ENCODE measurements around the gene PRKCQ. TPM values are rescaled to one million over a fixed set of nuclear protein-coding genes. Genes with fewer than 3 reads are reported as not detected.

The PRKCQ gene
- polyA plus RNA-seq, 1 donor (not counting 4 experiments of a cell fraction or from before 2014, with no cell fraction given) = 7.5 TPM

- TF ChIP-seq, protein P1, sequence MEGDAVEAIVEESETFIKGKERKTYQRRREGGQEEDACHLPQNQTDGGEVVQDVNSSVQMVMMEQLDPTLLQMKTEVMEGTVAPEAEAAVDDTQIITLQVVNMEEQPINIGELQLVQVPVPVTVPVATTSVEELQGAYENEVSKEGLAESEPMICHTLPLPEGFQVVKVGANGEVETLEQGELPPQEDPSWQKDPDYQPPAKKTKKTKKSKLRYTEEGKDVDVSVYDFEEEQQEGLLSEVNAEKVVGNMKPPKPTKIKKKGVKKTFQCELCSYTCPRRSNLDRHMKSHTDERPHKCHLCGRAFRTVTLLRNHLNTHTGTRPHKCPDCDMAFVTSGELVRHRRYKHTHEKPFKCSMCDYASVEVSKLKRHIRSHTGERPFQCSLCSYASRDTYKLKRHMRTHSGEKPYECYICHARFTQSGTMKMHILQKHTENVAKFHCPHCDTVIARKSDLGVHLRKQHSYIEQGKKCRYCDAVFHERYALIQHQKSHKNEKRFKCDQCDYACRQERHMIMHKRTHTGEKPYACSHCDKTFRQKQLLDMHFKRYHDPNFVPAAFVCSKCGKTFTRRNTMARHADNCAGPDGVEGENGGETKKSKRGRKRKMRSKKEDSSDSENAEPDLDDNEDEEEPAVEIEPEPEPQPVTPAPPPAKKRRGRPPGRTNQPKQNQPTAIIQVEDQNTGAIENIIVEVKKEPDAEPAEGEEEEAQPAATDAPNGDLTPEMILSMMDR (optimal IDR thresholded peaks at IDR 0.05 in 1 of 3, IDR thresholded peaks at IDR 0.05 in 1 of 3, conservative IDR thresholded peaks at IDR 0.05 in 1 of 3; ENCODE audit: extremely low read depth in 1 of 3, insufficient read depth in 2 of 3, low read length in 3 of 3) = no peak
- TF ChIP-seq EZH2 (IDR thresholded peaks at IDR 0.05; ENCODE audit: low read length) = no peak
- H3K4me1 ChIP-seq (ENCODE audit: control insufficient read depth, extremely low read depth, insufficient read depth, low read length) = peaks cover 11% of the 10 kb centered on the region
- H3K27ac ChIP-seq (ENCODE audit: control insufficient read depth, insufficient read depth, low read length) = no peak overlapping the region
- no peaks in the 10 kb centered on the region for H3K9me1 ChIP-seq (ENCODE audit: control insufficient read depth, extremely low read depth, insufficient read depth, low read length)
- no peak overlapping the region for H3K4me3 ChIP-seq (ENCODE audit: control insufficient read depth in 2 of 3, extremely low read depth in 1 of 3, insufficient read depth in 2 of 3, low read depth in 1 of 3, low read length in 3 of 3)
- no peak overlapping the region for H2AFZ ChIP-seq (ENCODE audit: control insufficient read depth, low read length)
- no peak overlapping the region for H3K9ac ChIP-seq (ENCODE audit: control insufficient read depth, extremely low read depth, insufficient read depth, low read length)
- no peaks in the 10 kb centered on the region for H3K27me3 ChIP-seq (ENCODE audit: control insufficient read depth, extremely low read depth, insufficient read depth, low read length)
- H3K9me3 ChIP-seq (ENCODE audit: control insufficient read depth, low read depth, low read length) = no peaks in the 10 kb centered on the region
- H3K36me3 ChIP-seq (ENCODE audit: control insufficient read depth in 2 of 2, extremely low read depth in 1 of 2, insufficient read depth in 2 of 2, low read length in 2 of 2) = no peaks in the 10 kb centered on the region
- H4K20me1 ChIP-seq (ENCODE audit: control insufficient read depth, extremely low read depth, insufficient read depth, low read length) = no peaks in the 10 kb centered on the region
- DNase-seq (ENCODE audit: low read depth, low spot score) = no peak
- no peaks in the 10 kb centered on the region for H3K79me2 ChIP-seq (ENCODE audit: control insufficient read depth, insufficient read depth, low read length)
- FAIRE-seq = no peak
- no peak overlapping the region for H3K4me2 ChIP-seq (ENCODE audit: control insufficient read depth, extremely low read depth, insufficient read depth, low read depth, low read length)
- dilution Hi-C loops (cut with MboI; ENCODE audit: extremely low pct_ligation_motif_present, low sequenced_read_pairs) = no loop called here
Measured at GRCh38 chr10:6570893-6571292, 9.2 kb downstream of the PRKCQ start.

- no peak for TF ChIP-seq EZH2 (IDR thresholded peaks at IDR 0.05; ENCODE audit: low read length)
- no peak overlapping the region for H2AFZ ChIP-seq (ENCODE audit: control insufficient read depth, low read length)
- no peak overlapping the region for H3K4me2 ChIP-seq (ENCODE audit: control insufficient read depth, extremely low read depth, insufficient read depth, low read depth, low read length)
- H3K9me3 ChIP-seq (ENCODE audit: control insufficient read depth, low read depth, low read length) = no peaks in the 10 kb centered on the region
- FAIRE-seq (no peak), DNase-seq (ENCODE audit: low read depth, low spot score) (no peak)
- H3K27ac ChIP-seq (ENCODE audit: control insufficient read depth, insufficient read depth, low read length) = no peak overlapping the region
- no peak overlapping the region for H3K9ac ChIP-seq (ENCODE audit: control insufficient read depth, extremely low read depth, insufficient read depth, low read length)
- no peaks in the 10 kb centered on the region for H3K79me2 ChIP-seq (ENCODE audit: control insufficient read depth, insufficient read depth, low read length)
- H3K9me1 ChIP-seq (ENCODE audit: control insufficient read depth, extremely low read depth, insufficient read depth, low read length) = no peaks in the 10 kb centered on the region
- dilution Hi-C loops (cut with MboI; ENCODE audit: extremely low pct_ligation_motif_present, low sequenced_read_pairs) = no loop called here
- H3K4me1 ChIP-seq (ENCODE audit: control insufficient read depth, extremely low read depth, insufficient read depth, low read length) = peaks cover 11% of the 10 kb centered on the region
- H3K4me3 ChIP-seq (ENCODE audit: control insufficient read depth in 2 of 3, extremely low read depth in 1 of 3, insufficient read depth in 2 of 3, low read depth in 1 of 3, low read length in 3 of 3) = no peak overlapping the region
- H3K27me3 ChIP-seq (ENCODE audit: control insufficient read depth, extremely low read depth, insufficient read depth, low read length) = no peaks in the 10 kb centered on the region
- H3K36me3 ChIP-seq (ENCODE audit: control insufficient read depth in 2 of 2, extremely low read depth in 1 of 2, insufficient read depth in 2 of 2, low read length in 2 of 2) = no peaks in the 10 kb centered on the region
- no peaks in the 10 kb centered on the region for H4K20me1 ChIP-seq (ENCODE audit: control insufficient read depth, extremely low read depth, insufficient read depth, low read length)
Measured at GRCh38 chr10:6569259-6569658, 10.8 kb downstream of the PRKCQ start.

DNA sequence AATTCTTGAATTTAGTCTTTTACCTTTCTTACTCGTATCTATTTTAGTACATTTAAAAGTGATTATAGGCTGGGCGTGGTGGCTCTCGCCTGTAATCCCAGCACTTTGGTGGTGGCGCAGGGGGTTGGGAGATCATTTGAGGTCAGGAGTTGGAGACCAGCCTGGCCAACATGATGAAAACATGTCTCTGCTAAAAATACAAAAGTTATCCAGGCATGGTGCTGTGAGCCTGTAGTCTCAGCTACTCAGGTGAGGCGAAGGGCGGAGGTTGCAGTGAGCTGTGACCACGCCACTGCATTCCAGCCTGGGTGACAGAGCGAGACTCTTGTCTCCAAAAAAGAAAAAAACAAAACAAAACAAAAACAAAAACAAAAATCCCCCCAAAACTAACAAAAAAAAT lies 12.2 kb downstream of the PRKCQ start:
- Histone ChIP-seq H3K9me3 (ENCODE audit: control insufficient read depth, low read depth, low read length) (no peaks in the 10 kb centered on the region), H3K4me1 (ENCODE audit: control insufficient read depth, extremely low read depth, insufficient read depth, low read length) (peaks cover 6% of the 10 kb centered on the region), H3K27me3 (ENCODE audit: control insufficient read depth, extremely low read depth, insufficient read depth, low read length) (no peaks in the 10 kb centered on the region), H3K4me3 (ENCODE audit: control insufficient read depth in 2 of 3, extremely low read depth in 1 of 3, insufficient read depth in 2 of 3, low read depth in 1 of 3, low read length in 3 of 3) (no peak overlapping the region), H4K20me1 (ENCODE audit: control insufficient read depth, extremely low read depth, insufficient read depth, low read length) (no peaks in the 10 kb centered on the region), H3K9ac (ENCODE audit: control insufficient read depth, extremely low read depth, insufficient read depth, low read length) (no peak overlapping the region), H3K9me1 (ENCODE audit: control insufficient read depth, extremely low read depth, insufficient read depth, low read length) (no peaks in the 10 kb centered on the region), H2AFZ (ENCODE audit: control insufficient read depth, low read length) (no peak overlapping the region), H3K36me3 (ENCODE audit: control insufficient read depth in 2 of 2, extremely low read depth in 1 of 2, insufficient read depth in 2 of 2, low read length in 2 of 2) (no peaks in the 10 kb centered on the region), H3K4me2 (ENCODE audit: control insufficient read depth, extremely low read depth, insufficient read depth, low read depth, low read length) (no peak overlapping the region), H3K79me2 (ENCODE audit: control insufficient read depth, insufficient read depth, low read length) (no peaks in the 10 kb centered on the region), H3K27ac (ENCODE audit: control insufficient read depth, insufficient read depth, low read length) (no peak overlapping the region)
- DNase-seq (ENCODE audit: low read depth, low spot score) (no peak), FAIRE-seq (no peak)
- dilution Hi-C loops (cut with MboI; ENCODE audit: extremely low pct_ligation_motif_present, low sequenced_read_pairs) = no loop called here
- TF ChIP-seq, protein P1 (optimal IDR thresholded peaks at IDR 0.05 in 1 of 3, IDR thresholded peaks at IDR 0.05 in 1 of 3, conservative IDR thresholded peaks at IDR 0.05 in 1 of 3; ENCODE audit: extremely low read depth in 1 of 3, insufficient read depth in 2 of 3, low read length in 3 of 3) = no peak
- TF ChIP-seq EZH2 (IDR thresholded peaks at IDR 0.05; ENCODE audit: low read length) = no peak

Data from keratinocyte (primary cell).